ENCODE data around the gene SLC6A17.

Gene SLC6A17

GRCh38 chr1:110153407-110153950 lies 3.2 kb downstream of the SLC6A17 start:
- no peak overlapping the region for H3K4me3 Mint-ChIP-seq
- intact Hi-C loops (cut with micrococcal nuclease) = no loop called here
- no peaks in the 10 kb centered on the region for H3K4me1 Mint-ChIP-seq (ENCODE audit: low read depth)
- no peak overlapping the region for H3K27ac Mint-ChIP-seq
- H3K27me3 Mint-ChIP-seq = peaks cover 61% of the 10 kb centered on the region
- H3K36me3 Mint-ChIP-seq (ENCODE audit: low read depth) = no peaks in the 10 kb centered on the region
- no peaks in the 10 kb centered on the region for H3K9me3 Mint-ChIP-seq

GRCh38 chr1:110155878-110156522 lies 5.7 kb downstream of the SLC6A17 start:
- Mint-ChIP-seq H3K4me3 (no peak overlapping the region), H3K27ac (no peak overlapping the region), H3K9me3 (no peaks in the 10 kb centered on the region), H3K27me3 (peaks cover 52% of the 10 kb centered on the region), H3K4me1 (ENCODE audit: low read depth) (peaks cover 7% of the 10 kb centered on the region), H3K36me3 (ENCODE audit: low read depth) (no peaks in the 10 kb centered on the region)
- intact Hi-C loops (cut with micrococcal nuclease) = no loop called here

- H3K36me3 Mint-ChIP-seq (ENCODE audit: low read depth) = no peaks in the 10 kb centered on the region
- H3K27ac Mint-ChIP-seq = no peak overlapping the region
- H3K4me3 Mint-ChIP-seq = no peak overlapping the region
- peaks cover 30% of the 10 kb centered on the region for H3K27me3 Mint-ChIP-seq
- peaks cover 7% of the 10 kb centered on the region for H3K4me1 Mint-ChIP-seq (ENCODE audit: low read depth)
- intact Hi-C loops (cut with micrococcal nuclease) = no loop called here
- H3K9me3 Mint-ChIP-seq = no peaks in the 10 kb centered on the region
These were observed 8.0 kb downstream of the SLC6A17 start for GRCh38 chr1:110158261-110158660.

- H3K9me3 Mint-ChIP-seq = no peaks in the 10 kb centered on the region
- peaks cover 7% of the 10 kb centered on the region for H3K4me1 Mint-ChIP-seq (ENCODE audit: low read depth)
- H3K36me3 Mint-ChIP-seq (ENCODE audit: low read depth) = no peaks in the 10 kb centered on the region
- H3K4me3 Mint-ChIP-seq = no peak overlapping the region
- intact Hi-C loops (cut with micrococcal nuclease) = no loop called here
- peaks cover 26% of the 10 kb centered on the region for H3K27me3 Mint-ChIP-seq
- H3K27ac Mint-ChIP-seq = no peak overlapping the region
These were observed 8.9 kb downstream of the SLC6A17 start for GRCh38 chr1:110159168-110159567.

- Mint-ChIP-seq H3K4me3 (no peak overlapping the region), H3K36me3 (ENCODE audit: low read depth) (no peaks in the 10 kb centered on the region)
These were observed 10.3 kb downstream of the SLC6A17 start for GRCh38 chr1:110160538-110161100.

GRCh38 chr1:110161165-110161564 lies 10.9 kb downstream of the SLC6A17 start:
- H3K27me3 Mint-ChIP-seq = peaks cover 15% of the 10 kb centered on the region
- H3K36me3 Mint-ChIP-seq (ENCODE audit: low read depth) = no peaks in the 10 kb centered on the region
- H3K4me3 Mint-ChIP-seq = no peak overlapping the region
- peaks cover 7% of the 10 kb centered on the region for H3K4me1 Mint-ChIP-seq (ENCODE audit: low read depth)
- H3K9me3 Mint-ChIP-seq = no peaks in the 10 kb centered on the region
- H3K27ac Mint-ChIP-seq = no peak overlapping the region
- intact Hi-C loops (cut with micrococcal nuclease) = no loop called here

More at GRCh38 chr1:110160538-110161100, 10.3 kb downstream of the SLC6A17 start:
- Mint-ChIP-seq H3K4me1 (ENCODE audit: low read depth) (peaks cover 7% of the 10 kb centered on the region), H3K9me3 (no peaks in the 10 kb centered on the region), H3K27ac (no peak overlapping the region), H3K27me3 (peaks cover 17% of the 10 kb centered on the region)
- intact Hi-C loops (cut with micrococcal nuclease) = no loop called here

GRCh38 chr1:110161849-110162248 lies 11.6 kb downstream of the SLC6A17 start:
- H3K9me3 Mint-ChIP-seq = no peaks in the 10 kb centered on the region
- no peak overlapping the region for H3K4me3 Mint-ChIP-seq
- peaks cover 7% of the 10 kb centered on the region for H3K4me1 Mint-ChIP-seq (ENCODE audit: low read depth)
- no peaks in the 10 kb centered on the region for H3K36me3 Mint-ChIP-seq (ENCODE audit: low read depth)
- H3K27me3 Mint-ChIP-seq = peaks cover 13% of the 10 kb centered on the region
- no peak overlapping the region for H3K27ac Mint-ChIP-seq
- intact Hi-C loops (cut with micrococcal nuclease) = no loop called here

- Mint-ChIP-seq H3K27me3 (peaks cover 12% of the 10 kb centered on the region), H3K9me3 (no peaks in the 10 kb centered on the region), H3K4me3 (no peak overlapping the region), H3K36me3 (ENCODE audit: low read depth) (no peaks in the 10 kb centered on the region), H3K4me1 (ENCODE audit: low read depth) (peaks cover 7% of the 10 kb centered on the region), H3K27ac (no peak overlapping the region)
- intact Hi-C loops (cut with micrococcal nuclease) = no loop called here
These were observed 13.3 kb downstream of the SLC6A17 start for GRCh38 chr1:110163591-110163990.

- Mint-ChIP-seq H3K4me3 (no peak overlapping the region), H3K36me3 (ENCODE audit: low read depth) (no peaks in the 10 kb centered on the region), H3K27ac (no peak overlapping the region), H3K27me3 (peaks cover 12% of the 10 kb centered on the region), H3K9me3 (no peaks in the 10 kb centered on the region), H3K4me1 (ENCODE audit: low read depth) (peaks cover 7% of the 10 kb centered on the region)
- intact Hi-C loops (cut with micrococcal nuclease) = no loop called here
These were observed 14.5 kb downstream of the SLC6A17 start for GRCh38 chr1:110164725-110165350.

GRCh38 chr1:110165761-110166231 lies 15.5 kb downstream of the SLC6A17 start:
- intact Hi-C loops (cut with micrococcal nuclease) = no loop called here
- Mint-ChIP-seq H3K27me3 (peaks cover 5% of the 10 kb centered on the region), H3K36me3 (ENCODE audit: low read depth) (no peaks in the 10 kb centered on the region), H3K4me3 (no peak overlapping the region), H3K4me1 (ENCODE audit: low read depth) (peaks cover under 1% of the 10 kb centered on the region), H3K27ac (no peak overlapping the region), H3K9me3 (no peaks in the 10 kb centered on the region)

- Mint-ChIP-seq H3K4me1 (ENCODE audit: low read depth) (no peaks in the 10 kb centered on the region), H3K27me3 (peaks cover 5% of the 10 kb centered on the region), H3K4me3 (no peak overlapping the region), H3K27ac (no peak overlapping the region), H3K36me3 (ENCODE audit: low read depth) (no peaks in the 10 kb centered on the region), H3K9me3 (no peaks in the 10 kb centered on the region)
- intact Hi-C loops (cut with micrococcal nuclease) = no loop called here
These were observed 16.6 kb downstream of the SLC6A17 start for GRCh38 chr1:110166861-110167260.

GRCh38 chr1:110170766-110171733 lies 20.8 kb downstream of the SLC6A17 start:
- Mint-ChIP-seq H3K4me3 (no peak overlapping the region), H3K36me3 (ENCODE audit: low read depth) (no peaks in the 10 kb centered on the region), H3K9me3 (no peaks in the 10 kb centered on the region), H3K27ac (no peak overlapping the region), H3K4me1 (ENCODE audit: low read depth) (no peaks in the 10 kb centered on the region), H3K27me3 (peaks cover 7% of the 10 kb centered on the region)
- intact Hi-C loops (cut with micrococcal nuclease) = no loop called here

GRCh38 chr1:110172001-110172400 lies 21.7 kb downstream of the SLC6A17 start:
- Mint-ChIP-seq H3K27ac (no peak overlapping the region), H3K27me3 (peaks cover 10% of the 10 kb centered on the region), H3K9me3 (no peaks in the 10 kb centered on the region), H3K4me3 (no peak overlapping the region), H3K36me3 (ENCODE audit: low read depth) (no peaks in the 10 kb centered on the region), H3K4me1 (ENCODE audit: low read depth) (no peaks in the 10 kb centered on the region)
- intact Hi-C loops (cut with micrococcal nuclease) = no loop called here
